ENCODE data around the gene YTHDF1.
"Not testable (repeated sequence)": the region's sequence is repeated elsewhere in the genome, so short reads cannot be mapped to it uniquely, and the experiment has no call there.

The YTHDF1 gene

GRCh38 chr20:63216041-63216848 is at the start of gene YTHDF1:
Gene YTHDF1 (minus strand): TSS chr20:63216131. CDS start chr20:63215892, 239 bp downstream.
- DNase-seq (ENCODE audit: low read depth): peak; percentile 96

DNA sequence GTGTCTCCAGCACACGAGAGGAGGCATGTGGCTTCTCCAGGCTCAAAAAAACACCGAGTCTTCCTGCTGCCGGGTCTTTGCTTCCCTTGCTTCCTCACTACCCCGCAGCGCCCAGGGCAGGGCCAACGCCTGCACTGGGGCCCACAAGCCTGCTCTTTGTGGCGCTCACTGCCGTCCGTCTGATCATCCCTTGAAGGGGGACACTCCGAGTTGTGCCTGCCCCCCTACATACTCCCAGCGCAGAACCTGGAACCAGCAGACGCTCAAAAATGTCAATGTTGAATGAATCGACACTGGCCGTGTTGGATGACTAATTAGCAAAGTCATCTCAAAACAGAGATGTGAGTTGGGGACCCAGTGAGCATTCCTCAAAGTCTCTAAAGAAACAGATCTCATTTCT is 48.6 kb upstream of the YTHDF1 start:
- DNase-seq (ENCODE audit: low read depth): no peak

- no peak for DNase-seq (ENCODE audit: low read depth)
Observed at GRCh38 chr20:63264000-63264399, 48.1 kb upstream of the YTHDF1 start.

GRCh38 chr20:63262836-63263235 is 46.9 kb upstream of the YTHDF1 start:
- DNase-seq (ENCODE audit: low read depth): no peak

DNA sequence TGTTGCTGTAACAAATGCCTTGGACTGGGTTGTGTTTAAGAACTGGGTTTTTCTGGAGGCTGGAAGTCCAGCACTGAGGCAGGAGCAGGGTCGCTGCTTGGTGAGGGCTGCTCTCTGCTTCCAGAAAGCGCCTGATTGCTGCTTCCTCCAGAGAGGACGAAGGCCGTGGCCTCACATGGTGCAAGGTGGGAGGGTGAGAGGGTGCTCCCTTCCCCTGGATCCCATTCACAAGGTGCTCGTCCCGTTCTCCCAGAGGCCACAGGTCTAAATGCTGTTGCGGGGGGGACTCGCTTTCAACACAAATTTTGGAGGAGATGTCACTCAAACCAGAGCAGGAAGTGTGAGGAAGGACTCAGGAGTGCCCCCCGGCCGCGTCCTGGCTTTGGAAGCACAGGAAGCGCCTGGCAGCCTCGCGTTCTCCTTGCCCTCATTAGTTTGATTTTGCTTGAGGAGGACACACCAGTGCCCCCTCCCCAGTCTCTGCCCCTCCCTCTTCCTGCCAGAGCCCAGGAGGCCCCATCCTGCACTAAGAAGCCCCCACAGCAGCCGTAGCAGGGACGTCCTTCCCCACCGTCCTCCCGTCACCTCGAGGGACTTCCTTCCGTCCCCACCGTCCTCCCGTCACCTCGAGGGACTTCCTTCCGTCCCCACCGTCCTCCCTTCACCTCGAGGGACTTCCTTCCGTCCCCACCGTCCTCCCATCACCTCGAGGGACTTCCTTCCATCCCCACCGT is 46.0 kb upstream of the YTHDF1 start:
- DNase-seq (ENCODE audit: low read depth): no peak

DNA sequence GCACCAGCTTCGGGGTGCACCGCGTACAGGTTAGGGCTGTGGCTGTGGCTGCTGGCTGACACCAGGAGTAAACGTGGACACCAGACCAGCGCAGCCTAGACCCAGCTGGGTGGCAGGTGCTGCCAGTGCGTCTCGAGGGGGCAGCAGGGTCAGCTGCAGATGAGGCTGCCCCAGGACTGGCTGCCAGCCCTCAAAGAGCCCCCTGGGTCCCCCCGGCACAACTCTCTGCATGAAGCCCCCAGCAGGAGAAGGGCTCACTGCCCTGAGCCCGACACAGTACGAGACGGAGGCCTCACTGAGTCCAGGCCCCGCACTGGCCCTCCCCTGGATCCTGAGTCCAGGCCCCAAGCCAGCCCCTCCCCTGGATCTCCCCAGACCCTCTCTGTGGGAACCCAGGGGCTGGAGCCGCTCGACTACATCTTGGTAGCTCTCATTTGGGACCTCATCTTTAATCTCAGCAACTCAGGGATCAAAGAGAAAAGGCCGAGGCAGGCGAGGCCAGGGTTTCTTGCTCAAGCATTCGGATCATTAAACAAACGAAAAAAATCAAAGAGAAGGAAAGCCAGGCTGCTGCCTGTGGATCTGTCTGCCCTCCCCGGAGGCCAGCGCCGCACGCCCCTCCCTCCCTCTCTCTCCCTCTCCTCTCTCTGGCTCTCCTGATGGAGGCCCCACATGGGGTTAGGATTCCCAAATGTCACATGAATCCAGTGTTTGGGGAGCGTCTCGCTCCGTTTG is 45.3 kb upstream of the YTHDF1 start:
- DNase-seq (ENCODE audit: low read depth): no peak

DNA sequence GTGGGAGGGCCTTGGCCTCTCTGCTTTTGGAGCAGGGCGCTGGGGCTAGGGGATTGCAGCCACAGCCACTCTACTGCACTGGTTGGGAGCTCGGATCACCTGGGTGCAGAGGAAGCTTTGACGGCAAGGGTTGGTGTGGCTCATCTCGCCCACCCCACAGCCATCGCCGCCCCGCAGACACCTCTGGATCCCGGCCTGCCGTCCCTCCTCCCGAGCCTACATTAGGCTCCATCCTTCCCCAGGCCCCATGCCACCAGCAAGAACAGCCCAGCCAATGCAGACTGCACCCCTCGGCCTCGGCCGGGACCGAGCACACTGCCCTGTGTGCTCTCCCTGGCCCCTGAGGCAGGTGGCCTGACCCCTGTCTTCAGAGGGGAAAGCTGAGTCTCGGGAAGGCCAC is 44.6 kb upstream of the YTHDF1 start:
- DNase-seq (ENCODE audit: low read depth): no peak

- no peak for DNase-seq (ENCODE audit: low read depth)
Observed at GRCh38 chr20:63259734-63260460, 44.0 kb upstream of the YTHDF1 start.

DNA sequence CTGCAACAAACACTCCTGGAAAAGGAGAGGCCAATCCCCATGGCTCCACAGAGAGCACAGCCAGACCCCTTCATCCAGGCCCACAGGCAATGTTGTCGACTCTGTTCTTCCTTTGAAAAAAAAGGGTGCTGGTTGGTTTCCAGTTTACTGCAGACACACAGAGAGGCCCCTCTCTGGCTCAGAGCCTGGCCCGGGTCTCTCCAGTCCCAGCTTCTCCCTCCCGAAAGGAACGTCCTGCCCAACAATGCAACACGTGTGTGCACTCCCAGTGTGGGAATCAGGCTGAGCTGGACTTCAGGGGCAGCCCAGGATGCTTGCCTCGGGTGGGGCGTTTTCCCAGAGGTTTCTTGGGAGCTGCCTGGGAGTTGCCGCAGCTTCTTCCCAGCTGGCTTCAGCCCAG is 42.9 kb upstream of the YTHDF1 start:
- DNase-seq (ENCODE audit: low read depth): no peak

- no peak for DNase-seq (ENCODE audit: low read depth)
Observed at GRCh38 chr20:63257629-63258028, 41.7 kb upstream of the YTHDF1 start.

- no peak for DNase-seq (ENCODE audit: low read depth)
Observed at GRCh38 chr20:63256954-63257353, 41.0 kb upstream of the YTHDF1 start.

DNA sequence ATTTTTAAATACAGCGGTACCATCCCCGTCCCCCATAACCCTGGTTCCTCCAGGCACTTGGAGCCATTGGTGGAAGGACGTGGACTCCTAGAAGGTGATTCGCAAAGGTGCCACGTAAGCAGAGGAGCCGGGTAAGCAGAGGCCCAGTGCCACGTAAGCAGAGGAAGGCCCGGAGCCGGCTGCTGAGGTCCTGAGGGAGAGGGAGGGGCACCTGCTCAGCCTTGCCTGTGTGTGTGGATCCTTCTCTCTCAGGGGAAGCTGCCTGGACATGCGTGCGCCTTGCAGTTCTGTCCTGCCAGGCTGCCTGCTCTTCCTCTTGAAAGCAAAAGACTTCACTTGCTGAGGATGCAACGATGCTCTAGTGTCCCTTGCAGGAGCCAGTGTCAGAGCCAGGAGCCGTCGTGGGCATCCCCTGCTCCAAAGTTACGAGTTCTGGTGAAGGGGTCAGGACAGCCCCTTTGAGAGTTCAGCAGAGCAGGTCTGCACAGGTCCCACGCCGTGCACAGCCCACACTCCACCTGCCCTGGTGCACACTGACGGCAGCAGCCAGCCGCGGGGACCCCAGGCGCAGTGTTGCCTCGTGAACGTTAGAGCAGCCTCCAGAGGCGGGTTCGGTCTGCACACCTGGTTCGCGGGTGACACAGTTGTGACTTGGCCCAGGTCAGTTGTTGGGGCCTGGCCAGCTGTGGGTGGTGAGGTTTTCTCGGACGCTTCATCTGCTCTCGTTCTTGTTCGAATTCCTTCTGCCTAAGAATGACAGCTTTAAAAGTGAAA is 40.2 kb upstream of the YTHDF1 start:
- DNase-seq (ENCODE audit: low read depth): no peak

DNA sequence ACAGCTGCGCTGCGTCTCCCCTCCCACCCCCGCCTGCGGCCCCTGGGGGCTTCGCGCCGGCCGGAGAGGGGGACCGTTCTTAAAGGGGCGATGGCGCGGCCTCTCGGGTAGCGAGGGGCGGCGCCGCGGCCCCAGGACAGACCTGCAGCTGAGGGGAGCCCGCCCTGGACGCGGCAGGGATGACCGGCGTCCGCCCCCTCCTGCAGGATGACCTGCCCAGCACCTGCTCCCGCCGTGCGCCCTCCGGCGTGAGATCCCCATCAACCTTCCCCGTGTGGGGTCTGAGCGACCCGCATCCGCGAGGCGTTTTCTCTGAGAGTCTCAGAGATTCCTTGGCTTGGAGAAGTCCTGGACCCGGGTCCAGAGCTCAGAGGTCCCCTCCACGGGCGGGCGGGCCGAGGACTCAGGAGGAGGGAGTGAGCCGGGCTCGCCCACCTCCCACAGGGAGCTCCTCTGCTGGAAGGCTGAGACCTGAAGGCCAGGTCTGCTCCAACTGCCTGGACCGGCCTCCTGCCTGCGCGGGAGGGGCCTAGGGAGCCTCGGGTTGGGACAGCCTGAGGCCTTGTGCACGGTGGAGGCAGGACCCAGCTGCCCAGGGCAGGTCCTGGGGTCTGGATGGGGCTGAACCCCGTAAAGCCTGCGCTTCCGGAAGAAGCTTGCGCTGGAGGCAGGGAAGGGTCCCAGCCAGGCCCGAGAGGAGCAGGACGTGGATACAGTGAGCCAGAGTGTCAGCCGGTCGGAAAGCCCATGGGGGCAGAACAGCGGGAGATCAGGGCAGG is 38.9 kb upstream of the YTHDF1 start:
- no peak for DNase-seq (ENCODE audit: low read depth)

- DNase-seq (ENCODE audit: low read depth): no peak
Observed at GRCh38 chr20:63254232-63254605, 38.3 kb upstream of the YTHDF1 start, which contains the start of gene NKAIN4. Gene NKAIN4 (minus strand): TSS chr20:63254463. CDS start chr20:63254450, 13 bp downstream.

GRCh38 chr20:63253438-63254231 is 37.7 kb upstream of the YTHDF1 start:
- no peak for DNase-seq (ENCODE audit: low read depth)

GRCh38 chr20:63253065-63253437 is 37.1 kb upstream of the YTHDF1 start:
- no peak for DNase-seq (ENCODE audit: low read depth)

GRCh38 chr20:63252284-63252711 is 36.4 kb upstream of the YTHDF1 start:
- DNase-seq (ENCODE audit: low read depth): no peak

- not testable (repeated sequence) for DNase-seq (ENCODE audit: low read depth)
Observed at GRCh38 chr20:63251350-63251749, 35.4 kb upstream of the YTHDF1 start.

DNA sequence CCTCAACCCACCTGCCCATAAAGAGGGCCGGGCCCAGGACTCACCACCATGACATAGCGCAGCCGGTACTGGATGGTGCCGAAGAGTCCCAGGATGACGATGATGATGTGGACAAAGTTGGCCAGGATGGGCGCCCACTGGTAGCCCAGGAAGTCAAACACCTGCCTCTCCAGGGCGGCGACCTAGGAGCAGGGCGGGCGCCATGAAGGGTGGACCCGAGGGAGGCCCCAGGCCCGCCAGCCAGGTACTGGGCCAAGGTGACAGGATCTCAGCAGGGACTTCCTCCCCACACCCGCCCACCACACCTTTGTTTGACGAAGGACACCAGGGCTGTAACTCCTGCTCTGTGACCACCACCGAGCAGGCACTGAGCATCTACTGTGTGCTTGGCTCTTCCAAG is 34.0 kb upstream of the YTHDF1 start:
- no peak for DNase-seq (ENCODE audit: low read depth)
